Breast epithelium (tissue), 3 donors: ENCODE results near the gene NCAM2.

ENCODE experiments used
- CTCF ChIP-seq, 3 donors: fragments of 450-650 bp; IDR thresholded peaks; one replicate each; pipeline ENCODE4 v1.5.1; 2016 to 2017; ENCODE audit warnings: antibody characterized with exemption in 3 of 3, mild to moderate bottlenecking in 3 of 3, moderate library complexity in 3 of 3
- POLR2A ChIP-seq: fragments of 450-650 bp; IDR thresholded peaks from one replicate; pipeline ENCODE4 v1.6.1; 2016; ENCODE audit warnings: antibody characterized with exemption, mild to moderate bottlenecking, moderate library complexity

GRCh38 chr21:21174676-21175075 is 176.5 kb downstream of the NCAM2 start:
- no peak for TF ChIP-seq CTCF (IDR thresholded peaks at IDR 0.05)
- no peak for TF ChIP-seq POLR2A
